A549 (cell line): ENCODE results near the gene NPTX2. TPM values are rescaled to one million over a fixed set of nuclear protein-coding genes. Genes with fewer than 3 reads are reported as not detected.

Source experiments
- ATAC-seq, 2 experiments: fragments of 200-7000 bp in 1 of 2; fragments of >200 bp in 1 of 2; cut with Nextera tagmentation in 1 of 2; cut with Tn5 transposase in 1 of 2; 3 replicates each; pipeline versions ENCODE4 v1.8.0 to v1.9.1; 2018 to 2020; ENCODE audit warnings: mild to moderate bottlenecking in 1 of 2, moderate library complexity in 1 of 2
- CTCF ChIA-PET: fragments of 300-600 bp; sonication (Branson Sonifier 250); formaldehyde crosslinking; extraction: SDS; loops from one replicate; lab custom pipeline; 2021; ENCODE audit warnings: antibody characterized with exemption, inconsistent platforms; lab: Yijun Ruan, JAX
- POLR2A ChIA-PET: fragments of 350-600 bp; formaldehyde crosslinking; extraction: SDS; loops from one replicate; lab custom pipeline; 2021; ENCODE audit warnings: antibody characterized with exemption, inconsistent platforms; lab: Yijun Ruan, JAX
- DNase-seq, 2 experiments: peaks; one replicate each; pipeline versions ENCODE4 v3.0.0 to v3.0.0-alpha.2; 2011 to 2016; ENCODE audit warnings: low read depth in 1 of 2, low spot score in 1 of 2
- FAIRE-seq: peaks from 2 replicates; lab custom pipeline; 2011; peaks lifted over from hg19 to GRCh38; lab: Jason Lieb, UNC
- H3K27ac ChIP-seq, 2 experiments: fragments of >200 bp; sonication (Bioruptor Twin); formaldehyde crosslinking; 3 replicates each; pipeline ENCODE4 v1.5.1; 2016 to 2017
- H3K4me1 ChIP-seq: fragments of >200 bp; sonication (Bioruptor Twin); formaldehyde crosslinking; 3 replicates; pipeline ENCODE4 v1.6.1; 2016
- H3K4me2 ChIP-seq: fragments of >200 bp; sonication (Bioruptor Twin); formaldehyde crosslinking; 3 replicates; pipeline ENCODE4 v1.6.1; 2016
- H3K4me3 ChIP-seq: fragments of >200 bp; sonication (Bioruptor Twin); formaldehyde crosslinking; 3 replicates; pipeline ENCODE4 v1.5.1; 2016
- H3K9me3 ChIP-seq: fragments of >200 bp; sonication (Bioruptor Twin); formaldehyde crosslinking; 3 replicates; pipeline ENCODE4 v1.6.1; 2016
- CHD2 ChIP-seq: fragments of 150-350 bp; IDR thresholded peaks from 2 replicates; pipeline ENCODE4 v1.6.1; 2014; ENCODE audit warnings: low read length; ENCODE audit not compliant: partially characterized antibody
- E2F6 ChIP-seq: IDR thresholded peaks from 2 replicates; pipeline ENCODE4 v1.6.1; 2012; ENCODE audit warnings: low read depth, borderline replicate concordance
- EHF ChIP-seq: fragments of 250-450 bp; sonication (Bioruptor Pico); IDR thresholded peaks from 2 replicates; pipeline ENCODE4 v1.5.0; 2020; ENCODE audit warnings: mild to moderate bottlenecking
- EHMT2 ChIP-seq: fragments of 200-600 bp; sonication (generic); IDR thresholded peaks from 2 replicates; pipeline ENCODE4 v1.6.1; 2016; ENCODE audit warnings: antibody characterized with exemption, low read depth, mild to moderate bottlenecking, moderate library complexity
- ESRRA ChIP-seq: fragments of 150-350 bp; IDR thresholded peaks from 2 replicates; pipeline ENCODE4 v1.6.1; 2014; ENCODE audit warnings: mild to moderate bottlenecking, low read length, borderline replicate concordance
- HEYL ChIP-seq: fragments of 250-450 bp; sonication (Bioruptor Pico); IDR thresholded peaks from 2 replicates; pipeline ENCODE4 v1.8.0; 2021; ENCODE audit warnings: mild to moderate bottlenecking, moderate library complexity
- HMGXB4 ChIP-seq: fragments of 250-450 bp; sonication (Bioruptor Pico); IDR thresholded peaks from 2 replicates; pipeline ENCODE4 v1.5.0; 2021; ENCODE audit warnings: mild to moderate bottlenecking, moderate library complexity, borderline replicate concordance
- HOXB5 ChIP-seq: fragments of 250-450 bp; sonication (Bioruptor Pico); IDR thresholded peaks from 2 replicates; pipeline ENCODE4 v1.5.0; 2020; ENCODE audit warnings: mild to moderate bottlenecking, moderate library complexity
- JUNB ChIP-seq: fragments of >200 bp; sonication (Bioruptor Twin); formaldehyde crosslinking; IDR thresholded peaks from 2 replicates; pipeline ENCODE4 v1.6.1; 2016
- KDM1A ChIP-seq: fragments of 200-600 bp; sonication (generic); IDR thresholded peaks from 2 replicates; pipeline ENCODE4 v1.6.1; 2016; ENCODE audit warnings: low read depth, mild to moderate bottlenecking
- KDM5A ChIP-seq: fragments of 200-600 bp; sonication (generic); IDR thresholded peaks from 2 replicates; pipeline ENCODE4 v1.6.1; 2016; ENCODE audit warnings: antibody characterized with exemption, mild to moderate bottlenecking
- MAX ChIP-seq: IDR thresholded peaks from 2 replicates; pipeline ENCODE4 v1.6.1; 2012
- MYC ChIP-seq: IDR thresholded peaks from 2 replicates; pipeline ENCODE4 v1.6.1; 2012; ENCODE audit warnings: mild to moderate bottlenecking, inconsistent platforms, low read length, improper control_type of control experiment, borderline replicate concordance
- NFE2L2 ChIP-seq: fragments of 150-350 bp; conservative IDR thresholded peaks from 2 replicates; pipeline ENCODE4 v1.6.1; 2014; ENCODE audit warnings: low read length
- PHF8 ChIP-seq: fragments of 200-600 bp; sonication (generic); IDR thresholded peaks from 2 replicates; pipeline ENCODE4 v1.6.1; 2016; ENCODE audit warnings: low read depth, mild to moderate bottlenecking, antibody characterized with exemption, moderate library complexity, borderline replicate concordance
- RFX5 ChIP-seq: fragments of 450-650 bp; IDR thresholded peaks from 2 replicates; pipeline ENCODE4 v1.7.1; 2014; ENCODE audit warnings: antibody characterized with exemption, mild to moderate bottlenecking, moderate library complexity
- RNF2 ChIP-seq: fragments of 200-600 bp; sonication (generic); IDR thresholded peaks from 2 replicates; pipeline ENCODE4 v1.6.1; 2016; ENCODE audit warnings: low read depth, mild to moderate bottlenecking, antibody characterized with exemption, moderate library complexity, borderline replicate concordance
- TP53 ChIP-seq: fragments of 250-450 bp; sonication (Bioruptor Pico); IDR thresholded peaks from 2 replicates; pipeline ENCODE4 v1.5.0; 2021; ENCODE audit warnings: mild to moderate bottlenecking, moderate library complexity
- ZSCAN20 ChIP-seq: fragments of 250-450 bp; sonication (Bioruptor Pico); IDR thresholded peaks from 2 replicates; pipeline ENCODE4 v1.8.0; 2022; ENCODE audit warnings: mild to moderate bottlenecking, moderate library complexity
- WGBS: methylation state at CpG from one replicate; pipeline ENCODE4 v1.1.6; 2017; ENCODE audit errors: missing lambda C conversion rate; 5-methylcytosine and 5-hydroxymethylcytosine counted together
- polyA plus RNA-seq, 4 experiments: library from polyadenylated mRNA; depleted of rRNA in 3 of 4; stranded (reverse); fragments of >200 nt; fragmentation: RNase III in 1 of 4; extraction: RNeasy Plus Mini Kit Qiagen cat#74134 plus additional on column Dnase treatment in 1 of 4; gene quantifications; 2 replicates in 3 of 4; 3 replicates in 1 of 4; pipeline ENCODE4 v1.2.3, GENCODE V29; 2011 to 2017
- TF ChIP-seq, protein P1 (sequence below): fragments of >200 bp; sonication (Bioruptor Twin); formaldehyde crosslinking; IDR thresholded peaks from 3 replicates; pipeline ENCODE4 v1.5.1; 2016

Gene NPTX2
- polyA plus RNA-seq, 2 of the 4 experiments (the other 2 are of a cell fraction), result not detected

DNA sequence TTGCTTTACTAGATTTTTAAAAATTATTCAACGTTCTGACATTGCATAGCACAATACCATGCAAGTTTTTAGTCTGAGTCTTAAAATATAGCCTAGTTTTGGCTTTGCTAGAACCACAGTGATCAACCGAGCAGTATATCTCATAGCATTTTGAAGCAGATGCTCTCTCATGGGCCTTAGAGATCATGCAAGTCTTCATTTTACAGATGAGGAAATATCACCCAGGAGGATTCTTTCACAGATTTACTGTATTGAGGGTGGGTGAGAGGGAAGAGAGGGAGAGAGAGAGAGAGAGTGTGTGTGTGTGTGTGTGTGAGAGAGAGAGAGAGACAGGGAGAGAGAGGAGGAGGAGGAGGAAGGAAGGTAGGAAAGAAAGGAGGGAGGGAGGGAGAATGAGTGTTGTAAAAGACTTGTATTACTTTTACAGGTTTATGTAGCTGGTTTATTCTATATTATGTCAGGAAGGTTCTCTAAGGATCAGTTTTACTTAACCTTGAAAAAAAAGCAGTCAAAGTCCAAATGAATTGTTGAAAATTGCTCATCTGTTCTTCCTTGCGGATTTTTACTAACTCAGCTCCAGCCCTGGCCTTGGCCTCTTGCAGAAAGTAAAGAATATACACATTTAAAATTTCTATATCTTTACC, 14.2 kb upstream of the NPTX2 start:
- TF ChIP-seq RNF2, result no peak
- TF ChIP-seq HMGXB4 (CRISPR knock-in tag), result no peak
- TF ChIP-seq TP53, result no peak
- TF ChIP-seq, protein P1, sequence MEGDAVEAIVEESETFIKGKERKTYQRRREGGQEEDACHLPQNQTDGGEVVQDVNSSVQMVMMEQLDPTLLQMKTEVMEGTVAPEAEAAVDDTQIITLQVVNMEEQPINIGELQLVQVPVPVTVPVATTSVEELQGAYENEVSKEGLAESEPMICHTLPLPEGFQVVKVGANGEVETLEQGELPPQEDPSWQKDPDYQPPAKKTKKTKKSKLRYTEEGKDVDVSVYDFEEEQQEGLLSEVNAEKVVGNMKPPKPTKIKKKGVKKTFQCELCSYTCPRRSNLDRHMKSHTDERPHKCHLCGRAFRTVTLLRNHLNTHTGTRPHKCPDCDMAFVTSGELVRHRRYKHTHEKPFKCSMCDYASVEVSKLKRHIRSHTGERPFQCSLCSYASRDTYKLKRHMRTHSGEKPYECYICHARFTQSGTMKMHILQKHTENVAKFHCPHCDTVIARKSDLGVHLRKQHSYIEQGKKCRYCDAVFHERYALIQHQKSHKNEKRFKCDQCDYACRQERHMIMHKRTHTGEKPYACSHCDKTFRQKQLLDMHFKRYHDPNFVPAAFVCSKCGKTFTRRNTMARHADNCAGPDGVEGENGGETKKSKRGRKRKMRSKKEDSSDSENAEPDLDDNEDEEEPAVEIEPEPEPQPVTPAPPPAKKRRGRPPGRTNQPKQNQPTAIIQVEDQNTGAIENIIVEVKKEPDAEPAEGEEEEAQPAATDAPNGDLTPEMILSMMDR, result no peak
- TF ChIP-seq JUNB, result no peak
- no peak for TF ChIP-seq E2F6
- no peak for TF ChIP-seq EHMT2
- no peak for TF ChIP-seq PHF8
- TF ChIP-seq MAX, result no peak
- TF ChIP-seq KDM5A, result no peak
- no peak for TF ChIP-seq RFX5
- no peak overlapping the region for H3K4me3 ChIP-seq
- CTCF ChIA-PET, result interaction anchor here (1.1 to 1.5 kb wide), 3 partner anchors 13 to 238 kb away, joined by 3 to 4 read pairs (median 3); no protein-coding TSS in a partner anchor
- WGBS, result 40% methylated on average over 3 of the region's 3 CpGs
- ATAC-seq (no peak), FAIRE-seq (no peak), DNase-seq (no peak)
- no peak overlapping the region for H3K4me2 ChIP-seq
- POLR2A ChIA-PET, result no interaction called here
- H3K27ac ChIP-seq, result no peak overlapping the region
- H3K4me1 ChIP-seq, result no peaks in the 10 kb centered on the region
- H3K9me3 ChIP-seq, result no peaks in the 10 kb centered on the region

DNA sequence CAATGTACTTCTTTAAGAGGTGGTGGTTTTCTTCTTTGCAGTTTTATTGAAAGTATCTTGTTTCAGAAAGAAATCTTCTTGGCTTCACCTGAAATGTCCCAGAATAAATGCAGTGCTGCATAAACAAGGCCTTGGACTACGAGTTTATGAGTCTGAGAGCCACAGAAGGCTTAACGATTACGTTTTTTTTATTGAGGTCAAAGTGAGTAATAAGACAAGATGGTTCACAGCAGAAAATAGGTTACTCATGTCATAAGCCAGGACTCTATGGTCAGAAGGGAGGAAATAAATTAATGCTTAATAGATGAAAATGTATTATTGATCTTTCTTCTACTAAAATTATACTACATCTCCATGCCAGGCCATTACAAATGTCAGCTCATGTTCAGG, 13.7 kb upstream of the NPTX2 start:
- 15% methylated on average over 3 of the region's 3 CpGs for WGBS
- FAIRE-seq (no peak), ATAC-seq (no peak), DNase-seq (no peak)
- POLR2A ChIA-PET, result no interaction called here
- Histone ChIP-seq H3K4me1 (no peaks in the 10 kb centered on the region), H3K4me2 (no peak overlapping the region), H3K4me3 (no peak overlapping the region), H3K9me3 (no peaks in the 10 kb centered on the region), H3K27ac (no peak overlapping the region)
- CTCF ChIA-PET, result interaction anchor here (1.1 to 1.5 kb wide), 3 partner anchors 12 to 238 kb away, joined by 3 to 4 read pairs (median 3); no protein-coding TSS in a partner anchor
- TF ChIP-seq ESRRA (no peak), HEYL (CRISPR knock-in tag) (no peak), NFE2L2 (no peak), ZSCAN20 (CRISPR knock-in tag) (no peak), CHD2 (no peak), EHF (CRISPR knock-in tag) (no peak), MYC (no peak), HOXB5 (no peak), JUNB (no peak), KDM1A (no peak)
- TF ChIP-seq, all 56 proteins: peak for 0
